Bronchial epithelial cell (primary cell): ENCODE measurements around the gene WBP4. TPM values are rescaled to one million over a fixed set of nuclear protein-coding genes. Genes with fewer than 3 reads are reported as not detected.
"Not testable (repeated sequence)": the region's sequence is repeated elsewhere in the genome, so short reads cannot be mapped to it uniquely, and the experiment has no call there.

Experiments
- DNase-seq: peaks from one replicate; pipeline ENCODE4 v3.0.0-alpha.2; 2010; ENCODE audit warnings: low read depth
- FAIRE-seq: peaks from 2 replicates; lab custom pipeline; 2011; peaks lifted over from hg19 to GRCh38; lab: Jason Lieb, UNC
- H3K27me3 ChIP-seq: 2 replicates; pipeline ENCODE4 v1.5.1; 2011; ENCODE audit warnings: low read length; ENCODE audit not compliant: control insufficient read depth, insufficient read depth
- H3K36me3 ChIP-seq: 2 replicates; pipeline ENCODE4 v1.5.1; 2011; ENCODE audit warnings: low read length; ENCODE audit not compliant: control insufficient read depth, insufficient read depth
- H3K4me3 ChIP-seq: 2 replicates; pipeline ENCODE4 v1.5.1; 2011; ENCODE audit warnings: mild to moderate bottlenecking, low read depth, low read length, control low read depth
- CTCF ChIP-seq: IDR thresholded peaks from 2 replicates; pipeline ENCODE4 v1.5.1; 2011; ENCODE audit warnings: mild to moderate bottlenecking, moderate library complexity, low read length, control low read depth, inconsistent platforms; ENCODE audit not compliant: insufficient read depth, severe bottlenecking
- total RNA-seq: library from RNA; depleted of rRNA; stranded (reverse); fragments of >200 nt; gene quantifications from 2 replicates; pipeline ENCODE4 v1.2.1, GENCODE V29; 2014

The WBP4 gene
- total RNA-seq, 1 donor from 2014 or later: 6.8 TPM

- DNase-seq: no peak
- TF ChIP-seq CTCF: no peak
- FAIRE-seq: no peak
- Histone ChIP-seq H3K27me3 (no peaks in the 10 kb centered on the region), H3K4me3 (no peak overlapping the region), H3K36me3 (no peaks in the 10 kb centered on the region)
Measured at GRCh38 chr13:41107584-41108014, 46.3 kb downstream of the WBP4 start.

- FAIRE-seq: no peak
- DNase-seq: peak; percentile 21
- no peaks in the 10 kb centered on the region for H3K36me3 ChIP-seq
- no peak for TF ChIP-seq CTCF
- H3K27me3 ChIP-seq: no peaks in the 10 kb centered on the region
- no peak overlapping the region for H3K4me3 ChIP-seq
Measured at GRCh38 chr13:41111454-41111853, 50.1 kb downstream of the WBP4 start.

- DNase-seq: peak; percentile 51
- no peak for FAIRE-seq
- H3K36me3 ChIP-seq: no peaks in the 10 kb centered on the region
- H3K27me3 ChIP-seq: no peaks in the 10 kb centered on the region
- TF ChIP-seq CTCF: no peak
- no peak overlapping the region for H3K4me3 ChIP-seq
Measured at GRCh38 chr13:41117869-41118268, 56.6 kb downstream of the WBP4 start.

GRCh38 chr13:41122838-41123237 is 61.5 kb downstream of the WBP4 start:
- no peak for TF ChIP-seq CTCF
- Histone ChIP-seq H3K4me3 (no peak overlapping the region), H3K36me3 (no peaks in the 10 kb centered on the region), H3K27me3 (no peaks in the 10 kb centered on the region)
- FAIRE-seq (no peak), DNase-seq (peak; percentile 8)

GRCh38 chr13:41127701-41128100 is 66.4 kb downstream of the WBP4 start:
- no peaks in the 10 kb centered on the region for H3K27me3 ChIP-seq
- H3K36me3 ChIP-seq: no peaks in the 10 kb centered on the region
- TF ChIP-seq CTCF: no peak
- no peak for DNase-seq
- no peak overlapping the region for H3K4me3 ChIP-seq
- no peak for FAIRE-seq

GRCh38 chr13:41130356-41130755 is 69.0 kb downstream of the WBP4 start:
- no peak for TF ChIP-seq CTCF
- Histone ChIP-seq H3K4me3 (no peak overlapping the region), H3K27me3 (no peaks in the 10 kb centered on the region), H3K36me3 (no peaks in the 10 kb centered on the region)
- DNase-seq: no peak
- FAIRE-seq: no peak

GRCh38 chr13:41131189-41131588 is 69.9 kb downstream of the WBP4 start:
- H3K4me3 ChIP-seq, DNase-seq, H3K27me3 ChIP-seq, FAIRE-seq, H3K36me3 ChIP-seq: not testable (repeated sequence)

- not testable (repeated sequence) for H3K36me3 ChIP-seq, H3K27me3 ChIP-seq, DNase-seq
- FAIRE-seq: peak; percentile 50
- H3K4me3 ChIP-seq: peak overlapping the region; percentile 56
Measured at GRCh38 chr13:41131660-41132511, 70.6 kb downstream of the WBP4 start.
